ENCODE data around the gene MAD2L1BP.
A peak's percentile ranks its signal among the peaks of the same experiment; 100 is the strongest.

DNA sequence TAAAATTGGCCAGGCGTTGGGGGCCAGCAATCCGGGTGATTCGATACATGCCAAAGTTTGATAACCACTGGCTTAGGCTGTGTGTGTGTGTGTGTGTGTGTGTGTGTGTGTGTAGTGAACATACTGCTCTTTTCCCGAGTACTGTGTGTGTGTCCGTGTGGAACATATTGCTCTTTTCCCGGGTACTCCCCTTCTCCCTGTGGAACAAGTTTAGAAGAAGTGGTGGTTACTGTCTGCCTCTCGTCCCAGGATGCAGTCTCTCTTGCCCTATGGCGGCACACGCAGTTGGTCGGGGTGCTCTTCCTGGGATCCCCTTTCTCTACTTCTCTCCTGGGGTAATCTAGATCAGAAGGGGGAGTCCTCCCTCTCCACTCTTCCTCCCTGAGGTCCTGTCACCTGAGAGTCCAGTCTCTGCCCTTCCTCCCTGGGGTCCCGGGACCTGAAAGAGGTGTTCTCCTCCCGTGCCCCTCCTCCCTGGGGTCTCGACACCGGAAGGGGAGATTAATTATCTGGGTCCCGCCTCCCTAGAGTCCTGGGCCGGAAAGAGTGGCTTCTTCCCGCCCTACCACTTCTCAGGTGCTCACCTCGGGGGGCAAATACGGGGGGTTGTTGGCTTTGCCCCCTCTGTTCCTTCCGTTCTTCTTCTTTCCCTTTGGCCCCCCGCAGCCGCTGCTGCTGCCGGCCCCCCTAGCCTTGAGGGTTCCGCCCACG, 7.1 kb upstream of the MAD2L1BP start:
- TF ChIP-seq POLR2A (IDR thresholded peaks at IDR 0.05; ENCODE audit: low read length) (peak; percentile 51), GATA1 (IDR thresholded peaks at IDR 0.05; ENCODE audit: low read depth, low read length) (no peak)

Measured in erythroblast (primary cell).